A204.1 (cell line): ENCODE data around the gene PRKCA.

Experiments used
- FAIRE-seq: peaks from 2 replicates; lab custom pipeline; 2012; peaks lifted over from hg19 to GRCh38; lab: Jason Lieb, UNC

PRKCA gene

GRCh38 chr17:66414561-66415175, 112.3 kb downstream of the PRKCA start:
- FAIRE-seq, result no peak

GRCh38 chr17:66415366-66416206, 113.2 kb downstream of the PRKCA start:
- FAIRE-seq, result no peak

- FAIRE-seq, result no peak
These were observed 114.0 kb downstream of the PRKCA start for GRCh38 chr17:66416207-66416940.

- FAIRE-seq, result no peak
These were observed 114.9 kb downstream of the PRKCA start for GRCh38 chr17:66417300-66417719.

GRCh38 chr17:66420961-66421371, 118.6 kb downstream of the PRKCA start:
- no peak for FAIRE-seq

GRCh38 chr17:66422186-66422585, 119.8 kb downstream of the PRKCA start:
- FAIRE-seq, result no peak

GRCh38 chr17:66423056-66423955, 120.9 kb downstream of the PRKCA start:
- FAIRE-seq, result no peak

- FAIRE-seq, result no peak
These were observed 123.5 kb downstream of the PRKCA start for GRCh38 chr17:66425756-66426396.

- FAIRE-seq, result no peak
These were observed 124.1 kb downstream of the PRKCA start for GRCh38 chr17:66426397-66427033.

- no peak for FAIRE-seq
These were observed 124.7 kb downstream of the PRKCA start for GRCh38 chr17:66427134-66427533.

- no peak for FAIRE-seq
These were observed 127.3 kb downstream of the PRKCA start for GRCh38 chr17:66429680-66430079.

- no peak for FAIRE-seq
These were observed 128.7 kb downstream of the PRKCA start for GRCh38 chr17:66430846-66431795.

GRCh38 chr17:66431910-66432309, 129.5 kb downstream of the PRKCA start:
- no peak for FAIRE-seq

- no peak for FAIRE-seq
These were observed 130.1 kb downstream of the PRKCA start for GRCh38 chr17:66432411-66432957.

GRCh38 chr17:66432996-66433551, 130.7 kb downstream of the PRKCA start:
- no peak for FAIRE-seq

- FAIRE-seq, result no peak
These were observed 132.8 kb downstream of the PRKCA start for GRCh38 chr17:66435182-66435581.

GRCh38 chr17:66436631-66437030, 134.2 kb downstream of the PRKCA start:
- FAIRE-seq, result no peak

GRCh38 chr17:66437476-66438026, 135.1 kb downstream of the PRKCA start:
- FAIRE-seq, result no peak

- no peak for FAIRE-seq
These were observed 135.7 kb downstream of the PRKCA start for GRCh38 chr17:66438101-66438500.
